Osteoblast (primary cell): ENCODE data around the gene FITM1. TPM values are rescaled to one million over a fixed set of nuclear protein-coding genes. Genes with fewer than 3 reads are reported as not detected.
A peak's percentile ranks its signal among the peaks of the same experiment; 100 is the strongest.

ENCODE experiments used
- DNase-seq: peaks from one replicate; pipeline ENCODE4 v3.0.0; 2011; ENCODE audit warnings: low spot score, mixed read lengths; ENCODE audit not compliant: insufficient read length; ENCODE audit errors: missing footprints
- H2AFZ ChIP-seq: 2 replicates; pipeline ENCODE4 v1.6.0; 2011; ENCODE audit warnings: mild to moderate bottlenecking, low read length
- H3K27ac ChIP-seq: 2 replicates; pipeline ENCODE4 v1.5.1; 2011; ENCODE audit warnings: mild to moderate bottlenecking, low read depth, low read length, moderate library complexity
- H3K27me3 ChIP-seq: 2 replicates; pipeline ENCODE4 v1.6.0; 2012; ENCODE audit warnings: mild to moderate bottlenecking, control low read depth, inconsistent platforms, low read length, moderate library complexity; ENCODE audit not compliant: insufficient read depth
- H3K36me3 ChIP-seq: 2 replicates; pipeline ENCODE4 v1.5.1; 2011; ENCODE audit warnings: mild to moderate bottlenecking, low read length, control low read depth, moderate library complexity; ENCODE audit not compliant: insufficient read depth
- H3K4me1 ChIP-seq: 2 replicates; pipeline ENCODE4 v1.5.1; 2011; ENCODE audit warnings: mild to moderate bottlenecking, low read length, control low read depth, moderate library complexity; ENCODE audit not compliant: insufficient read depth
- H3K4me2 ChIP-seq: 2 replicates; pipeline ENCODE4 v1.6.0; 2011; ENCODE audit warnings: mild to moderate bottlenecking, low read length; ENCODE audit not compliant: insufficient read depth
- H3K4me3 ChIP-seq: fragments of 200-600 bp; sonication (generic); 3 replicates; pipeline ENCODE4 v1.5.1; 2012; ENCODE audit warnings: mild to moderate bottlenecking, low read length, inconsistent platforms; ENCODE audit not compliant: insufficient read depth
- H3K79me2 ChIP-seq: 2 replicates; pipeline ENCODE4 v1.6.0; 2012; ENCODE audit warnings: mild to moderate bottlenecking, low read length, control low read depth, inconsistent platforms; ENCODE audit not compliant: insufficient read depth
- H3K9me3 ChIP-seq: 2 replicates; pipeline ENCODE4 v1.5.1; 2011; ENCODE audit warnings: low read depth, low read length, control low read depth
- H4K20me1 ChIP-seq: 2 replicates; pipeline ENCODE4 v1.6.0; 2012; ENCODE audit warnings: mild to moderate bottlenecking, low read length, control low read depth; ENCODE audit not compliant: insufficient read depth
- total RNA-seq: library from RNA; depleted of rRNA; stranded (reverse); fragments of >200 nt; gene quantifications from 2 replicates; pipeline ENCODE4 v1.2.3, GENCODE V29; 2012
- TF ChIP-seq, protein P1 (sequence below): IDR thresholded peaks from 2 replicates; pipeline ENCODE4 v1.5.1; 2011; ENCODE audit warnings: mild to moderate bottlenecking, low read depth, low read length, moderate library complexity; ENCODE audit errors: extremely low read depth

The FITM1 gene
- total RNA-seq, 1 donor, result 0.72 TPM

DNA sequence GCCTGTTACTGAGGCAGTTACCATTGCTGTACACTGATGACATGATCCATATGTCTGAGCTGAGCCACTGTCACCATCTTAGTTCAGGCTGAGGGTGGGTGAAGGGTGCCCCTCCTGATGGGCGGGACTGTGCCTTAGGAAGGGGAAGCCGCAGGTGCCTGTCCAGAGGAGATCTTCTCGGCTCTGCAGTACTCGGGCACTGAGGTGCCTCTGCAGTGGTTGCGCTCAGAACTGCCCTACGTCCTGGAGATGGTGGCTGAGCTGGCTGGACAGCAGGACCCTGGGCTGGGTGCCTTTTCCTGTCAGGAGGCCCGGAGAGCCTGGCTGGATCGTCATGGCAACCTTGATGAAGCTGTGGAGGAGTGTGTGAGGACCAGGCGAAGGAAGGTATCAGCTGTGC, 20.5 kb downstream of the FITM1 start:
- H3K4me1 ChIP-seq, result peaks cover 11% of the 10 kb centered on the region

DNA sequence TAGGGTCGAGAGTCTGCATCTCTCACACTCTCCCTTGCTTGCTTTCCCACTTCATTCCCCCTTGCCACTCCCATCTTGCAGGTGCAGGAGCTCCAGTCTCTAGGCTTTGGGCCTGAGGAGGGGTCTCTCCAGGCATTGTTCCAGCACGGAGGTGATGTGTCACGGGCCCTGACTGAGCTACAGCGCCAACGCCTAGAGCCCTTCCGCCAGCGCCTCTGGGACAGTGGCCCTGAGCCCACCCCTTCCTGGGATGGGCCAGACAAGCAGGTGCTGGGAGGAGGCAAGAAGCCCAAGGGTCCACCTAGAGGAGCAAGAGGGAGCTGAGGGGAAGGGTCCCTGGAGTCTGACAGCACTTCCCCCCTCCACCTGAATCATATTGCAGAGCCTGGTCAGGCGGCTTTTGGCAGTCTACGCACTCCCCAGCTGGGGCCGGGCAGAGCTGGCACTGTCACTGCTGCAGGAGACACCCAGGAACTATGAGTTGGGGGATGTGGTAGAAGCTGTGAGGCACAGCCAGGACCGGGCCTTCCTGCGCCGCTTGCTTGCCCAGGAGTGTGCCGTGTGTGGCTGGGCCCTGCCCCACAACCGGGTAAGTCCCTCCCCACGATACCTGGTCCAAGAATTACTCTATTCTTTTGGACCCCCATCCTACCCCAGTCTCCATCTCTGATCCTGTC, 21.1 kb downstream of the FITM1 start:
- Histone ChIP-seq H3K4me1 (peaks cover 9% of the 10 kb centered on the region), H3K4me3 (no peak overlapping the region), H3K4me2 (no peak overlapping the region), H3K27me3 (no peaks in the 10 kb centered on the region), H2AFZ (no peak overlapping the region), H4K20me1 (peaks cover 11% of the 10 kb centered on the region), H3K79me2 (peaks cover 33% of the 10 kb centered on the region), H3K36me3 (peaks cover 59% of the 10 kb centered on the region), H3K27ac (no peak overlapping the region), H3K9me3 (no peaks in the 10 kb centered on the region)
- TF ChIP-seq, protein P1, sequence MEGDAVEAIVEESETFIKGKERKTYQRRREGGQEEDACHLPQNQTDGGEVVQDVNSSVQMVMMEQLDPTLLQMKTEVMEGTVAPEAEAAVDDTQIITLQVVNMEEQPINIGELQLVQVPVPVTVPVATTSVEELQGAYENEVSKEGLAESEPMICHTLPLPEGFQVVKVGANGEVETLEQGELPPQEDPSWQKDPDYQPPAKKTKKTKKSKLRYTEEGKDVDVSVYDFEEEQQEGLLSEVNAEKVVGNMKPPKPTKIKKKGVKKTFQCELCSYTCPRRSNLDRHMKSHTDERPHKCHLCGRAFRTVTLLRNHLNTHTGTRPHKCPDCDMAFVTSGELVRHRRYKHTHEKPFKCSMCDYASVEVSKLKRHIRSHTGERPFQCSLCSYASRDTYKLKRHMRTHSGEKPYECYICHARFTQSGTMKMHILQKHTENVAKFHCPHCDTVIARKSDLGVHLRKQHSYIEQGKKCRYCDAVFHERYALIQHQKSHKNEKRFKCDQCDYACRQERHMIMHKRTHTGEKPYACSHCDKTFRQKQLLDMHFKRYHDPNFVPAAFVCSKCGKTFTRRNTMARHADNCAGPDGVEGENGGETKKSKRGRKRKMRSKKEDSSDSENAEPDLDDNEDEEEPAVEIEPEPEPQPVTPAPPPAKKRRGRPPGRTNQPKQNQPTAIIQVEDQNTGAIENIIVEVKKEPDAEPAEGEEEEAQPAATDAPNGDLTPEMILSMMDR, result no peak
- DNase-seq, result no peak

More for the DNA sequence above, 20.5 kb downstream of the FITM1 start:
- H2AFZ ChIP-seq, result no peak overlapping the region
- H3K9me3 ChIP-seq, result no peaks in the 10 kb centered on the region
- TF ChIP-seq, protein P1, result no peak
- no peaks in the 10 kb centered on the region for H3K27me3 ChIP-seq
- peaks cover 11% of the 10 kb centered on the region for H4K20me1 ChIP-seq
- H3K27ac ChIP-seq, result no peak overlapping the region
- no peak overlapping the region for H3K4me3 ChIP-seq
- H3K4me2 ChIP-seq, result no peak overlapping the region
- peak; percentile 32 for DNase-seq
- H3K36me3 ChIP-seq, result peaks cover 55% of the 10 kb centered on the region
- H3K79me2 ChIP-seq, result peaks cover 33% of the 10 kb centered on the region

DNA sequence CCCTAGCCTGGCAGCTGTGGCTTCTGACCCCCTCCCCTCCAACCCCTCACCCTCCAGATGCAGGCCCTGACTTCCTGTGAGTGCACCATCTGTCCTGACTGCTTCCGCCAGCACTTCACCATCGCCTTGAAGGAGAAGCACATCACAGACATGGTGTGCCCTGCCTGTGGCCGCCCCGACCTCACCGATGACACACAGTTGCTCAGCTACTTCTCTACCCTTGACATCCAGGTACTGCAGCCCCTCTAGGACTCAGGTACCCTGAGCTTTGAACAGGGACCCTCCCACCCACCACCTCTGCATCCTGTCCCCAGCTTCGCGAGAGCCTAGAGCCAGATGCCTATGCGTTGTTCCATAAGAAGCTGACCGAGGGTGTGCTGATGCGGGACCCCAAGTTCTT, 24.6 kb downstream of the FITM1 start:
- Histone ChIP-seq H3K9me3 (no peaks in the 10 kb centered on the region), H4K20me1 (no peaks in the 10 kb centered on the region), H3K36me3 (peaks cover 79% of the 10 kb centered on the region), H3K4me2 (no peak overlapping the region), H3K27me3 (no peaks in the 10 kb centered on the region), H3K4me1 (no peaks in the 10 kb centered on the region), H3K79me2 (peaks cover 7% of the 10 kb centered on the region), H2AFZ (no peak overlapping the region), H3K4me3 (no peak overlapping the region), H3K27ac (no peak overlapping the region)
- peak; percentile 31 for DNase-seq
- TF ChIP-seq, protein P1, result no peak

DNA sequence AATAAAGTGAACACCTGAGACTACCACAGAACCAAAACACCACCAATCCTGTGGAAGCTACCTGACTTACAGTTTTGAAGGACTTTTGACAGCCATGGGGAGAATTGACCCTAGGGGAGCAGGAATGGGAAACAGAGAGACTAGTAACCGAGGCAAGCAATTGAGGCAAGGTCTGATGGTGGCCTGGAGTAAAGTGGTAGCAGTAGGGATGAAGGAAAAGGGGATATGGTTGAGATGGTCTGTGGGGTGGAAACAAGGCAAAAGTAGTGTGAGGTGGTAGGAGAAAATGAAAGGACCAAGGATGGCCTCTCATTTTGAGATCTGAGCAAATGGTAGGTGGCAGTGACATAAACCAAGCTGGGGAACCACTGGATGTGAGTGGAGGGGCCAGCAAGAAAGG, 26.4 kb downstream of the FITM1 start:
- no peak overlapping the region for H2AFZ ChIP-seq
- no peak overlapping the region for H3K27ac ChIP-seq
- peaks cover 69% of the 10 kb centered on the region for H3K36me3 ChIP-seq
- peaks cover 6% of the 10 kb centered on the region for H3K4me1 ChIP-seq
- H3K27me3 ChIP-seq, result no peaks in the 10 kb centered on the region
- DNase-seq, result peak; percentile 59
- peaks cover 8% of the 10 kb centered on the region for H3K79me2 ChIP-seq
- H3K4me3 ChIP-seq, result no peak overlapping the region
- TF ChIP-seq, protein P1, result no peak
- H4K20me1 ChIP-seq, result no peaks in the 10 kb centered on the region
- no peak overlapping the region for H3K4me2 ChIP-seq
- H3K9me3 ChIP-seq, result no peaks in the 10 kb centered on the region
